Stimulated activated CD8-positive, alpha-beta memory T cell treated with anti-CD3 and anti-CD28 coated beads, Interleukin-12 subunit alpha, Interleukin-12 subunit beta, amount 100 ng/mL, for 1 hour (primary cell): Measurements from ENCODE around the gene TAMM41.
"Not testable (repeated sequence)": the region's sequence is repeated elsewhere in the genome, so short reads cannot be mapped to it uniquely, and the experiment has no call there.

Source experiments
- DNase-seq: peaks from one replicate; pipeline ENCODE4 v3.0.0-alpha.2; 2020; ENCODE audit warnings: low read depth

The TAMM41 gene, protein sequence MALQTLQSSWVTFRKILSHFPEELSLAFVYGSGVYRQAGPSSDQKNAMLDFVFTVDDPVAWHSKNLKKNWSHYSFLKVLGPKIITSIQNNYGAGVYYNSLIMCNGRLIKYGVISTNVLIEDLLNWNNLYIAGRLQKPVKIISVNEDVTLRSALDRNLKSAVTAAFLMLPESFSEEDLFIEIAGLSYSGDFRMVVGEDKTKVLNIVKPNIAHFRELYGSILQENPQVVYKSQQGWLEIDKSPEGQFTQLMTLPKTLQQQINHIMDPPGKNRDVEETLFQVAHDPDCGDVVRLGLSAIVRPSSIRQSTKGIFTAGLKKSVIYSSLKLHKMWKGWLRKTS

GRCh38 chr3:11846281-11847266, at the start of gene TAMM41:
Gene TAMM41 (minus strand): TSS chr3:11846885. CDS start chr3:11846636, 249 bp downstream.
- peak; percentile 82 for DNase-seq

- no peak for DNase-seq
Observed at GRCh38 chr3:11878837-11879236, 32.2 kb upstream of the TAMM41 start.

DNA sequence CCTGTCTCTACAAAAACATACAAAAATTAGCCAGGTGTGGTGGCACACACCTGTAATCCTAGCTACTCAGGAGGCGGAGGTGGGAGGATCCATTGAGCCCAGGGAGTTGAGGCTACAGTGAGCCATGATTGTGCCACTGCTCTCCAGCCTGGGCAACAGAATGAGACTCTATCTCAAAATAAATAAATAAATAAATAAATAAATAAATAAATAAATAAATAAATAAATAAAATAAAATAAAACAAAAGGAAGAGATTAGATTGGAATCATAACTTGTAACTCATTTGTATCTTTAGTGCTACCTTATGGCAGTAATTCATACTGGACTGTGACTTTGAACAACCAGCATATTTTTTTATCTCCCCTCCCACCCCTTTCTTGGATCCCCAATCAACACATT, 28.0 kb upstream of the TAMM41 start:
- not testable (repeated sequence) for DNase-seq

- not testable (repeated sequence) for DNase-seq
Observed at GRCh38 chr3:11863739-11864138, 17.1 kb upstream of the TAMM41 start.

DNA sequence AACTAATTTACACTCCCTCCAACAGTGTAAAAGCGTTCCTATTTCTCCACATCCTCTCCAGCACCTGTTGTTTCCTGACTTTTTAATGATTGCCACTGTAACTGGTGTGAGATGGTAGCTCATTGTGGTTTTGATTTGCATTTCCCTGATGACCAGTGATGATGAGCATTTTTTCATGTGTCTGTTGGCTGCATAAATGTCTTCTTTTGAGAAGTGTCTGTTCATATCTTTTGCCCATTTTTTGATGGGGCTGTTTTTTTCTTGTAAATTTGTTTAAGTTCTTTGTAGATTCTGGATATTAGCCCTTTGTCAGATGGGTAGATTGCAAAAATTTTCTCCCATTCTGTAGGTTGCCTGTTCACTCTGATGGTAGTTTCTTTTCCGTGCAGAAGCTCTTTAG, 15.9 kb upstream of the TAMM41 start:
- DNase-seq: not testable (repeated sequence)

- not testable (repeated sequence) for DNase-seq
Observed at GRCh38 chr3:11862145-11862544, 15.5 kb upstream of the TAMM41 start.

- not testable (repeated sequence) for DNase-seq
Observed at GRCh38 chr3:11860213-11860612, 13.5 kb upstream of the TAMM41 start.

- DNase-seq: no peak
Observed at GRCh38 chr3:11853450-11853849, 6.8 kb upstream of the TAMM41 start.

- DNase-seq: no peak
Observed at GRCh38 chr3:11850003-11850402, 3.3 kb upstream of the TAMM41 start.

DNA sequence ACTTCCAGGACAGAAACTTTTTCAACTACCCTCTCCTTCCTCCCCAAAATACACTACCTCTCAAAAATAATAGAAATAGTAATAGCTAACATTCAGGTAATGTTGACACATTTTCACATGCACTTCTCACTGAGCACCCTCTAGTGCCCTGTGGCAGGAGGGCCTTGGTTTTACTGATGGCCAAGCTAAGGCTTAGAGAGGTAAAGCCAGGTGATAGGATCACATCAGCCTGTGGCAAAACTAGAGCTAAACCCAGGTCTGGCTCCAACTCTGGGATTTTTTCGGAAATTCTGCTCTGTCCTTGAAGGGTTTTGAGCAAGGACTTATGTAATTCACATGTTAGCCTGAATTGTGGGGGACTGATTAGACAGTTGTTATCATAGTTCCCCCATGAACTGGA, 922 bp upstream of the TAMM41 start:
- DNase-seq: no peak

DNA sequence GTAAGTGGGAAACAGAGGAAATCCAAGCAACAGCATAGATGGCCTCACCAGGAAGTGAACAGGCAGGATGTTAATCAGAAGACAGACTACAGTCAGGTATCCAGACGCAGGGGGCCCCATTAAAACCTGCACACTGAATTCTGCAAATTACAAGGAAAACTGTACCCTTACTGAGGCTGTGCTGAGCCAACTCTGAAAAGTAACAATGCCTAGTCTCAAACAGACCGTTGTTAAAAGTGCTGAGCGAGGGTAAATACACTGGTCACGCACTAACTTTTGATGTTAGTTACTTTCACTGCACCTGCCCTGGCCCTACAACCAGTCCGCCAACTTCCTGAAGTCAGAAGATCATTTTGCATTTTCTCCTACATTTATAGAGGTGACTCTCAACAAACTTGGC, 1.0 kb downstream of the TAMM41 start:
- DNase-seq: no peak

DNA sequence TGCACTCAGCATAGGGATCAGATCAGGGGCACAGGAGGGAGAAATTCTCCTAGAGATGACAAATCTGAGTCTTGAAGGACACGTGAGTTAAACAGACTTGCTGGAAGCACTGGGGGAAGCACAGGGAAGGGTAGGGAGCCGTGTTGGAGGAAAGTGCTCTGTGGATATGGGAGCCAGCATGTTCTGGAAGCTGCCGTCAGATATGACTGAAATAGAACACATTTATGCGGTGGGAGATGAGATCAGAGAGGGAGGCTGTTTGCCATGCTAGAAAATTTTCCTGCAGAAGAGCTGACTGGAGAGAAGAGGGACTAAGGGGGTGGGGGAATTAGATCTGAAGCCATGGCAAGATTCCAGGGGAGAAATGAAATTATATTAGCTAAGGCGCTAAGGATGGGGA, 1.8 kb downstream of the TAMM41 start:
- no peak for DNase-seq

DNA sequence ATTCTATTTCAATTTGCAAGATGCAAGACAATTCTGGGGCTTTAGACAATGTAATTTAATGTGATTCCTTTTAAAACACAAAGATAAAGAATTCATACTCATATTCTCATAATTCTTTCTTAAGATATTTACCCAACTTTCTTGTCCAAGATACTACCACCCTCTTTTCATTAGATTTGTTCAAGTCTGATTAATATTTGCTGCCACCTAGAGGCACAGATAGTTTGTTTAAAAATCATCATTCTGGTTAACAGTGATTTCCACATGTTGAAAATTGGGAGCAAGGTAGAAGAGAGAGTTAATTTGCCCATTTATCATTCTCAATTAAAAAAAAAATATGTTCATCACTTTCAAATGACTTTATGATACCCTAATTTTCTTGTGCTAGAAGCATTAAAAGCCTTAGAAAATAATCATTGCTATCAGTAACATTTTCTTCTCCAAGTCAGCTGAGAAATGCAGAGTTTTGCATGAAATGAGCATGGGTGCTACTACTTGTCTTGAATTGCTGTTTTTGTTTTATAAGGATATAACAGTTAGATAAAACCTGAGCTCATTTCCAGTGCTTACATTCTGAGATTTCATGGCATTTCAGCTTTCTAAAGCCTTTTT, 11.6 kb downstream of the TAMM41 start:
- no peak for DNase-seq

GRCh38 chr3:11832981-11833905, 13.4 kb downstream of the TAMM41 start:
- no peak for DNase-seq

GRCh38 chr3:11829416-11829815, 17.3 kb downstream of the TAMM41 start:
- no peak for DNase-seq

DNA sequence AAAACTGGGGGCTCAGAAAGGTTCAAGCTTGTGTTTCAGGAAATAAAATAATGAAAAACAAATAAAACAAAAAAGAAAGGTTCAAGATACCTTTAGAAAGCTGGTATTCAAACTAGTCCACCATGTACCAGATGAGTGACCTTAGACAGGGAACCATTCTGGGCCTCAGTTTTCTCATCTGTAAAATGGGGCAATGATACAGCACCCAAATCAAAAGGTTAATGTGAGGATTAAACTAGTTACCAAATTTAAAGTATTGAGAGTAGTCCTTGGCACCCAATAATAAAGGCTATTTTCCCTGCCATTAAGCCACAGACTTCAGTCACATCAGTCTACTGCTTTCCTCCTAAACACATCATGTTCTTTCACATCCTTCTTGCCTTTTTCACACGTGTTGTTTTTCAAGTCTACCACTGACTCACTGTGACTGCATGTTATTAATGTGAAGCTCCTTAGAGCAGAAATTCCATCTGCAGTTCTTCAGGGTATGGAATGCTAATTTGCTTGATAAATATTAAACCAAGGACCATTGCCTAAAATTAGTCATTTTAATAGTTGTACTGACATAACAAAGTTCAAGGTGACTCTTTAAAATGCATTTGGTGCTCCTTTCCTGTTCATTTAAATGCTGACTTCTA, 19.9 kb downstream of the TAMM41 start:
- no peak for DNase-seq

DNA sequence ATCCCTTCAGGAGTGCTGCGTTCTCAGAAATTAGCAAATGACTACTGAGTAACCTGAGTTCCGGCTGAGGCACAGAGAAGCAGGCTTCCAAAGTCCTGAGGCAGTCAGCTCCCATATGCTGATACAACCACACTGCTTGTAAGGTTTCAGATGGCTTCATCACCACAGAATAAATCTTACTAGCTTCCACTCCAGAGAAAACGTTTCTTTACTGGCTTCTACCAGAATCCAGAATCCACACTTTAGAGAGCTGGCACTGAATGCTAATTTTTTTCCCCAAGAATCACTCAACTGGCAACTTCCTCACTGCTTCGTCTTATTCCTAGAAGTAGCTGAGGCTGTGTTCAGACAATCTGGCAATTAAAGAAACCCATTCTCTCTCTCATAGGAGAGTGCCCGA, 21.4 kb downstream of the TAMM41 start:
- no peak for DNase-seq

DNA sequence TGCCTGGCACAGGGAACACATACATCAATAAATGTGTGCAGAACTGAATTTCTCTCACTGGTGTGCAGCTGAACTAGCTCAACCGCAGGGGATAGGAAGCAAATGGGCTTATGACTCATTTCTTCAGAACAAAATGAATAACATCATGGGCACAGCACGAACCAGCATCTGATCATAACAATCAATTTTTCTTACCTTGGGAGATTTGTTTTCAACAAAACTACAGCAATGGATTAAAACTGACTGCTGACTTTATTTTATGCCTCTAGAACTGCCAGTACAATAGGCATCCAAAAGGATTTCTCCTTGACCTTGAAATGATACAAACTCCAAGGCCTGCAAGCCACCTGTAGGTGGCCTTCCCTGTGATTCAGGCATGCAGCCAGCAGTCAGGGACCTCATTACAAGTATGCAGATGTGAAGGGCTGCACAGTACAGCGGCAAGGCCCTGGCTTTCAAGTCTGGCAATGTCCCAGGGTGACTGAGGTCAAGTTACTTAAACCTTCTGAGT, 26.1 kb downstream of the TAMM41 start:
- no peak for DNase-seq

GRCh38 chr3:11819146-11819689, 27.5 kb downstream of the TAMM41 start:
- DNase-seq: no peak

GRCh38 chr3:11818033-11818432, 28.7 kb downstream of the TAMM41 start:
- no peak for DNase-seq
